ENCODE measurements around the gene MYO16.

MYO16 gene

DNA sequence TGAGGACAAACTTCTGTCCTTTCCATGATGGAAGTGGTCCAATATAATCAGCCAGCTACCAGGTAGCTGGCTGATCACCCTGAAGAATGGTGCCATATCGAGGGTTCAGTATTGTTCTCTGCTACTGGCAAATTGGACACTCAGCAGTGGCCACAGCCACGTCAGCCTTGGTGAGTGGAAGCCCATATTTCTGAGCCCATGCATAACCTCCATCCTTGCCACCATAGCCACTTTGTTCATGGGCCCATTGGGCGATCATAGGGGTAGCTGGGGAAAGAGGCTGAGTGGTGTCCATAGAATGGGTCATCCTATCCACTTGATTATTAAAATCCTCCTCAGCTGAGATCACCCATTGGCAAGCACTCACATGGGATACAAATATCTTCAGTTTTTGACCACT lies 591.2 kb downstream of the MYO16 start:
- no peak for DNase-seq (ENCODE audit: low read depth in 2 of 2, low spot score in 1 of 2)

DNA sequence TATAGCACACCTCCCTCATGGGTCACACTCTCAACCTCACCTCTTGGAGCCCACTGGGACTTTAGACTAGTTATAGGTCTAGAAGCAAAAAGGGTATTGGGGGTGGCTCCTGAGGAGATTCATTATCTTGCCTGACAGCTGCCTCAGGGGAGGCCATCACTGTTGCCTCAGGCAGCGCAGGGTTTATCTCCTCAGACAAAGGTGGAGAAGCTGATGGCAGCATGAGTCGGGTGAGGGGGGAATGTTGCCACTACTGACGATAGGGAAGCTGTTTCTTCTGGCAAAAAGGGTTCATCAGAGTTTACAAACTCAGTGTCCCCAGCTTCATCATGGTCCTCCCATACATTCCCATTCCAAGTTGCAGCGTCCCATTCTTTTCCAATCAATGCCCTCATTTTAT lies 594.6 kb downstream of the MYO16 start:
- DNase-seq (ENCODE audit: low read depth in 2 of 2, low spot score in 1 of 2), result no peak

DNA sequence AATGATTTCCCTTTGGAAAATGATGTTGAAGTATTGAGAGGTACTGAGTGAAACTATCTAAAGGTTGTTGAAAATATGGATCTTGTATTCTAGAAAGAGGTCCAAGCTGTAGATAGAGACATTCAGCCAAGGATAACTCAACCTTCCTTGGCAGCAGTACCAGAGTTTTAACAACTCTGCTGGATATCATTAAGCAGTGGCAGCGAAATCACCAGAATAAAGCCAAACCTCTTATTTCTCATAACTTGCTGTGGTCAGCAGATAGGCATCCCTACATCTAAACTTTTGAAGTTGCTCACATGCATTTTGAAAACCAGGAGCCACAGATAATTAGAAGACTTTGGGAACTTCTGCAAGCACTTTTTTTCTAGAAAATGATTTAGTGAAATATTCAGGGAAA lies 597.2 kb downstream of the MYO16 start:
- no peak for DNase-seq (ENCODE audit: low read depth in 2 of 2, low spot score in 1 of 2)

DNA sequence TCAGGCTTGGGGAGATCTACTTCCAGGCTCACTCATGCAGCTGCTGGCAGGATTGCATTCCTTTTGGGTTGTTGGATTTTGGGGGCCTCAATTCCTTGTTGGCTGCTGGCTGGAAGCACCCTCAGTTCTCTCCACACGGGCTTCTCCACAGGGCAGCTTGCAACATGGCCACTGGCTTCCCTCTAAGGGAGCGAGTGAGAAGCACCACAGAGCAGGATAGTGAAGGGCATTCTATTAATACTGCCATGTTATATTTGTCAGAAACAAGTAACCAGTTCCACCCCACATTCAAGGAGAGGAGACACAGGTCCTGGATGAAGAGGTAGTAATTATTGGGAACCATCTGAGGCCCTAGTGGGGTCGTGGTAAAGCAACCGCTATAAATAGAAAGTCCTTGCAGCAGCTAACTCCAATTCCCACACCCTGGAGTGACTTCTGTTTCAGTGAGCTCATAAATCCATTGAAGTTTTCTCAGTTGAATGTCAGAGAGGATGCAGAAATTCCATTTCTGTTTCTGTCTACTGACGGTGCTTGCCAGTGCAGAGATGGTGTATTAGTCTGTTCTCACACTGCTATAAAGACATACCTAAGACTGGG lies 598.0 kb downstream of the MYO16 start:
- DNase-seq (ENCODE audit: low read depth in 2 of 2, low spot score in 1 of 2), result no peak

DNA sequence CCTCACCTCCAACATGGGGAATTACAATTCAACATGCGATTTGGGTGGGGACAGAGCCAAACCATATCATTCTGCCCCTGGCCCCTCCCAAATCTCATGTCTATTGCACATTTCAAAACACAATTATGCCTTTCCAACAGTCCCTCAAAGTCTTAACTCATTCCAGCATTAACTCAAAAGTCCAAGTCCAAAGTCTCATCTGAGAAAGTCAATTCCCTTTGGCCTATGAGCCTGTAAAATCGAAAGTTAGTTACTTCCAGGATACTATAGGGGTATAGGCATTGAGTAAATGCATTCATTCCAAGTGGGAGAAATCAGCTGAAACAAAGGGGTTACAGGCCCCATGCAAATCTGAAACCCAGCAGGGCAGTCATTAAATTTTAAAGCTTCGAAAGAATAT lies 598.8 kb downstream of the MYO16 start:
- DNase-seq (ENCODE audit: low read depth in 2 of 2, low spot score in 1 of 2), result no peak

DNA sequence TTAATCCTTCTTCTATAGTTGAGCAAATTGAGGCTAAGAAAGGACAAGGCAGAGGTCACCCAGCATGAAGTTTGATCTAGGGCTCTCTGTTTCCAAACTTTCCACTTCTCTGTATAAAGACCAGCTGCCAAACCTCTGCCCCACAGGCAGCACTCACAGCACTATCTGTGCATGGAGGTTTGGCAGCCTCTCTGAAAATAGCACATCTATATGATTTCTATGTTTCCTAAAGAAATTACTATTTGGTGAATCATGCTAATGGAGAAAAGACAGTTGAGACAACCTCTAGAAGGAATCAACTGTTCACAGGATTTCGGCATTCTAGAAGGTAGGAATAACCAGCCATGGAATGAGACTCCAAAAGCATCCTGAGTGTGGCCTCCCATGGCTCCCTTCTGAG lies 602.5 kb downstream of the MYO16 start:
- DNase-seq (ENCODE audit: low read depth in 2 of 2, low spot score in 1 of 2), result no peak

DNA sequence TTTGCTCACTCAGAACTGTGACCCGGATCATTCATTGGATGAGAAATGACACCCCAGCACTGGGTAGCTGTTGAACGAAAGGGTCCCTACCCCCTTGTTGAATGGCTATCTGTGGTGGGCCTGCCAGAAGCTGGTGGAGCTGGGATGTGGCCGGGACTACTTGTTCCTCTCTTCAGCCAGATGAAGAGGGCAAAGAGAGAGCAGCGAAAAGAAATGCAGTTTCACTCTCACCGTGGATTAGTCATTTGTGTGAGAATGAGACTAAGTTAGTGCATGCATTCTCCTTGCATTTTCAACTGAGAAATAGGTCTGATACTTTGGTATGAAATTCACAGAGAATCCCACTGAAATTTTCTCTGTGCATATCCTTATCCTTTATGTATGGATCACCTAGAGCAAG lies 603.9 kb downstream of the MYO16 start:
- DNase-seq (ENCODE audit: low read depth in 2 of 2, low spot score in 1 of 2), result no peak

DNA sequence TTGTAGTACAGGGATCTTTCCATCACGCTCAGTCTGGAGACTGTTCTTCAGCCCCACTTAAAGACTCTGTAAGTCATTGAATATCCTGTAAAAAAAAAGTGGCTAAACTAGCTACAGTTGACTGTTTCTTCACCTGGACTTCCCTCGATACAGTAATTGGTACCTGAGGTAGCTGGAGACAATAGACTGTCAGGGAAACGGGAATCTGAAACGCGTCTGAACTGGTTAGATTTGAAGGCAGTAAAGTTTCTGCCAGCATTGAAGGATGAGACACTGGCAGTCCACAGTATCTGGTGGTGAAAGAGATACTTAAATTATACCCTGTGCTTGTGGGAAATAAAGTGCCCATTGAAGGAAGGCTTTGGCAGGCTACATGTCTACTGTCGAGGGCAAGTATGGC lies 606.5 kb downstream of the MYO16 start:
- no peak for DNase-seq (ENCODE audit: low read depth in 2 of 2, low spot score in 1 of 2)

DNA sequence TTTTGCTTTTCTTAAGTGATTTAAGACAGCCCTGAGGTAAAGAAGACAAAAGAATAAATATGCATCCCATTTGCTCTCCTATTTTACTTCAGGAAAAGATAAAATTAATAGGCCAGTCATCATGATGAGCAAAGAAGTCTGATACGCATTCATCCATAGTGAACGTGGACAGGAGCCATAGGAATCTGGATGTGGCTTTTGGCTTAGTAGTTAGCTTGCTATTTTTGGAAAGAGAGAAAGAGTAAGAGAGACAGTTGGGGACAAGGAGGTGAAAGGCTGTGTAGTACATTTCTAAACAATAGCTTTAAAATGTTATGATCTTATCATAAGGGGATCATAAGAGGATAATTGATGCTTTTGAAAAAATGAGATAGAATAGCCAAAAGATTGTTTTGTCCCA lies 611.7 kb downstream of the MYO16 start:
- no peak for DNase-seq (ENCODE audit: low read depth in 2 of 2, low spot score in 1 of 2)

DNA sequence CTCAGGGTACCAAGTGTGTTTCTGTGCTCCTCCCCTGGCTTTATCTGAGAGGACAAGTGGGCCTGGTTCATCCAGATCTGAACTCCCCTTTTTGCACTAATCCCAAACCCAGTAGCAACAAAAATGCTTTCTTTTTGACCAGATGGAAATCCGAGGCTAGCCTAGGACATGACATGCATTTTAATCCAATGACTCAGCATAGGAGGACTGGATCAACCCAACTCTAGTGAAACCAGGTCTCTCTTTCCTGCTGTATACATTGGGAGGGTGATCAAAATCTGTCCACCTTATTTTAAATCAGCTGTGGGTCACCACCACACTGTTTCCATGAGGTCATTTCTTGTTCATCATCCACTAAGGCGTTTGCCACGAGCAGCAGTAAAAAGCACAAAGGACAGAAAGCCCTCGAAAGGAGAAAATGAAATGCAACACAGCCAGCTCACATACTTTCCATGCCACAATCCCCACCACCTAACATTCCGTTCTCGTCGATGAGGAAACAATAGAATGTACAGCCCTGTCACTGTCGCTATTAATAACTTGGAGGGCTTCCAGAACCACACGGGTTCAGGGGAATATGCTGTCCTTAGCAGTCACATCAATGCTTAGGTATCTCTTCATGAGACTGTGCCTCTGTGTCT lies 614.0 kb downstream of the MYO16 start:
- no peak for DNase-seq (ENCODE audit: low read depth in 2 of 2, low spot score in 1 of 2)

DNA sequence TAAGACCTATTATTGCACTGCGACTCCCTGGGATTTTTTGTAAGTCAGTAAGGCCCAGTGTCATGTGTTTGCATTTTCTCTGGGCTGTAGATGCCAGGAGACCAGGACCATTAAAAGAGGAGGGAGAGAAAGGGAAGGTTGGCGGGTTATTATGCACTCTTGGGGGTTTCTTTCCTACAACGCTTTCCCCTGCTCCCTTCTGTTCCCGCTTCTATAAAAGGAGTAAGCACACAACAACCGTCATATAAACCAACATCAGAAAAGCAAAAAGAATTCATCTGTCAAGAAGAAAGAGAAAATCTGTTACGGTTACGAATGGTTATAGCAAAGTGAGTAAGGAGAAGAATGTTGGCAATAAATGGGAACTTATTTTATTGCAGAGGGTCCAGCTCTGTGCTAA lies 615.2 kb downstream of the MYO16 start:
- no peak for DNase-seq (ENCODE audit: low read depth in 2 of 2, low spot score in 1 of 2)

DNA sequence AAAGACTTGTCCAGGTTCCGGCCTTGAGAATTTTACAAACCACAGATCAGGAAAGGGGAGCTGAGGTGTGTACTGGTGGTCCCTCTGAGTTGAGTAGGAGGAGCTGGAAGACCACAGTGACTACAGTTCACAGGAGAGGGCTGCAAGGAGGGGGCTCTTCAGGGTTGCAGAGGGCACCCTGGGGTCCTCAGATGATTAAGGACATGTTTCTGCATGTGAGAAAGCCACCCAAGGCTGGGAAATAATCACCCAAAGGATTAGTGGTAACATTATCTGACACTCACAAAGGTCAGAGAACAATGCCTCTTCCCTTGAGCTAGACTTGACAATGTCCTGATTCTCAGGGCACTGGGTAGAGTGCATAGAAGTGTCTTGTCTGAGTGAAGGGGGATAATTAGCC lies 616.6 kb downstream of the MYO16 start:
- DNase-seq (ENCODE audit: low read depth in 2 of 2, low spot score in 1 of 2), result no peak

DNA sequence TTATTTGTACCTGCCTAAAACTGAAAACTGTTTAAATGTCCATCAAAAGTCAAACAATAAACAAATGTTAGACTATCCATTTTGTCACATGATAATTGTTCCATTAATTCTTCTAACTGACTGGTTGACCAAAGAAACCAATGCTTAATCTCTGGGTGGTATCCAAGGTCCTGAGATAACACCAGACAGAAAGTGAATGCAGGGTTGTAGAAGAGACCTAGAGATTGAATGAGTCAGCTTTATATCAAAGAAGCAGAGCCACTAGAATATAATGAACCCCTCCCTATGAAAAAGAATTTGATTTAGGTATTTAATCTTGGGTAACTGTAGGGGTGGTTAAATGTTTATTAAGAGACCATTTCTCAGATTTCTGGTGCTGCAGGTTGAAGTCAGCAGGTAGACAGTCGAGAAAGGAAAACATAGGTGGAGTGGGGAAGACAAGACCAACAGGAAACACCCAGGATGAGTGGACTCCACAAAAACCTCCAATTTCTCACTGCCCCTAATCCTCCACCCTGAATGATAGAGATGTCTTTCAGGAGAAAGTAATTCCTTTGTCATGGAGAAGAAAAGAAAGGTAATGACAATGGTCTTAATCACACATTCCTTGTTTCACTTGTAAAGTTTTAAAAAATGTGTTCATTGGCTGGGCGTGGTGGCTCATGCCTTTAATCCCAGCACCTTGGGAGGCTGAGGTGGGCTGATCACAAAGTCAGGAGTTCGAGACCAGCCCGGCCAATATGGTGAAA lies 620.5 kb downstream of the MYO16 start:
- DNase-seq (ENCODE audit: low read depth in 2 of 2, low spot score in 1 of 2), result no peak

DNA sequence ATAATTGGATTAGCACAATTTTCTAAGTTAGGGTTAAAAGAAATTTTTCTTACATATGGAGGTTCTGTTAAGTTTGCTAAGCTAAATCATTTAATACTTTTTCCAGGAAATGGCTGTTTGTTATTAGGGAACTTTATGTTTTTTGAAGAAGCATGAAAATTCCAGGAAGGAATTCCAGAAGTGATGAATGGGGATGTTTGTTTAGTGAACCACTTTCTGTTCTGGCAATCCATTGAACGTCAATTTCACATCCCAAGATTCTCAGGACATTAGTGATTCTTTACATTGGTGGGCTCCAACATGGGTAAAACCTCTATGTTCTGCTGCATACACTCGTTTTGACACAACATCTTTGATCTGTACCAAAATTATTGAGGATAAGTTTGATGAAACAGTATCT lies 622.5 kb downstream of the MYO16 start:
- no peak for DNase-seq (ENCODE audit: low read depth in 2 of 2, low spot score in 1 of 2)

DNA sequence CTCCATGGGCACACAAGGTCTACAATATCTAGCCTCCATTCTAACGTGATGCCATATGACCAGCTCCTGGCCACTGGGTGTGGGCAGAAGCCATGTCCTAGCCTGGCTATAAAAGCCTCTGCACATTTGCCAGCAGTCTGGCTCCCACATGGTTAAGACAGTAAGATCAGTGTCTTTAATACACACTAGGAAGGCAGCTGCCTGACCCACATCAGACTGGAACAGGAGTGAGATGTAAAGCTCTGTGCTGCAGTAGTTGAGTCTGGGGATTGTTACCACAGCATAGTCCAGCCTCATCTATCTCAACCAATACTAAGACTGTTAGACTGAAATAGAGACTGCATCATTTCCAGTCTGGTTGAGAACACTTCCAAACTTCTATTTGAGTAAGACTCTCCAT lies 623.9 kb downstream of the MYO16 start:
- no peak for DNase-seq (ENCODE audit: low read depth in 2 of 2, low spot score in 1 of 2)

DNA sequence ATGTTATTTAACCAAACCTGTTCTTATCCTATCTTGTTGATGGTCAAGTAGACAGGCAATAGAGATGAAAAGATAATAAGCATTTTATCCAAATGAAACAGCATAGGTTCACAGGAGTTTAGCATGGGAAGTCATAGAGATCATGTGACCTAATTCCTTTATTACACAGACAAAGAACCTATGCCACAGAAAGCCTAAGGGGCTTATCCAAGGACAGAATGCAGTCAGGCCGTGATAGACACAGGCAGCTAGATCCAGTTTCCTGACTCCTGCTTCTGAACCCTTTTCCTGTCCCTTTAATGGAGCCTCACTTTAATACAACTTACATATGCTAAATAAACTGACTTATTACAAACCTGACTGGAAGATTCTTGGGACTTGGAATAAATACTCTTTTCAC lies 624.9 kb downstream of the MYO16 start:
- no peak for DNase-seq (ENCODE audit: low read depth in 2 of 2, low spot score in 1 of 2)

DNA sequence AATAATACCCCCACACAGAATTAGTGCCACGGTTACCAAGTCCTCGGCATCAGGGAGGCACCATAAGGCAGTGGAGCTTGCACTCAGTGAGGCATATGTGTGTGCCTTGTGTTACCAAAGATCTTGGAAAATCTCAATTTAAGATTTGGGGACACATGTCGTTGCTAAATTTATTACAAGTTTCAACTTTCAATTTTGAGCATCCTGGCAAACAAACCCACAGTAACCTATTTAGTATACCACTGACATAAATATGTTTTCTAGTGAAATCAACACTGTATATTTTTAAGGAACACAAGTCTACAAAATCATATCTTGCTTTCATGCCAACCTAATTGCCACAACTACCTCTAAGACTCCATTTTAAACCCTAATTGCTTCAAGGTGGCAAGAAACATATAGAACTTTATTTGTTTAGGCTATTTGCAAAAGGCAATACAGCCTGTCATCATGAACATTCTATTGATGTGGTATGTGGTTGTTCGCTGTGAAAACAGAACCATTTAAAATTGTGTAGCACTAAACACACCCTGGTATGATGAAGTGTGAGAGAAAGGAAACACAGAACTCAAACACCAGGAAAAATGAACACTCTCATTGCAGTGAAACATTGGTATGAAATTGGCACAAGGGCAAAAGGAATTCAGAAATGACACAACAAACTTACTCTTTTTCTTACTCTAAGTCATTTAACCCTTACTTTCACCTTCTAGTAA lies 625.9 kb downstream of the MYO16 start:
- DNase-seq (ENCODE audit: low read depth in 2 of 2, low spot score in 1 of 2), result no peak

DNA sequence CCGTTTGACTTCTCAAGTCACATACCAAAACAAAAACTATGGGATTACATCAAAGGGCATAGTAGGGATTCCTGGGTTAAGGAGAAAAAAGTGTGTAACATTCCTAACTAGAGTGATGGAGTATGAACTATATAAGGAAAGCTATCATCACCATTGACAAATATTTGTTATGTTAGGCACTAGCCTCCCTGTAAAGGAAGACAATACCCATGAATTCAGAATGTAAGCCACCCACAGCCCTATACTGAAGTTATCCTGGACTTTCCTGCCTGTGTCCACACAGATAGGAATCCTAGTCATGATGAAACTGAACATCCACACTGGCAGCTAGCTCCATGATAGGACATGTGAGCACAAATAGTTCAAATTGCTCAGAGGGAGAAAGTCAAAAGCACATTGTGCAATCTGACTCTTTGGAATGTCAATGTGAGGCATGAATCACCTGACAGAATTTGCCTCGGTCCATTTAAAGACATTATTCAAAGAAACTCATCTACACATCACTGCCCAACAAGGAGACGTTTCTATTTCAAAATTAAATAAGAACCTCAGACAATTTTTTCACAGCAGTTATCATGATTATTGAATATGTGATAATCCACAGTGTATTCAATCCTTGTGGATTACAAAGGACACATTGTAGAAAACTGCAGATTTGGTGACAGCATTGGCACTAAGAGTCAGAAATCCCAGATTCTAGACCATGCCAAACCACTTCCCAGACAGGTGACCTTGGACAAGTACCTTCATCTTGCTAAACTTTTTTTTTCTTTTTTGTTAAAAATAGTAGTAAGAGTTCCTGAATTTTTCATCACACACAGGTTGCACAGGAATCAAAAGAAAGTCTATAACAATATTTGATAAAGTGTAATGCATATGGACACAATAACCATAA lies 627.7 kb downstream of the MYO16 start:
- no peak for DNase-seq (ENCODE audit: low read depth in 2 of 2, low spot score in 1 of 2)

Data from stimulated activated CD8-positive, alpha-beta memory T cell treated with anti-CD3 and anti-CD28 coated beads, Interleukin-4, amount 100 ng/mL, for 1 hour (primary cell).